HUDEP-2 (cell line): Measurements from ENCODE around the gene FAM24A.

Experiments
- DNase-seq, 76 experiments: peaks; one replicate each; lab custom pipeline; 2025; ENCODE audit not compliant: unreplicated experiment in 76 of 76; lab: John Stamatoyannopoulos, UW

FAM24A gene

GRCh38 chr10:122915700-122916099 is 5.3 kb downstream of the FAM24A start:
- DNase-seq: no peak

GRCh38 chr10:122930140-122930539 is 19.7 kb downstream of the FAM24A start:
- DNase-seq: no peak

- peak in 42 of 76 experiments; percentile 1 to 79 (median 56) for DNase-seq
Measured at GRCh38 chr10:122931088-122931906, 20.9 kb downstream of the FAM24A start.

DNA sequence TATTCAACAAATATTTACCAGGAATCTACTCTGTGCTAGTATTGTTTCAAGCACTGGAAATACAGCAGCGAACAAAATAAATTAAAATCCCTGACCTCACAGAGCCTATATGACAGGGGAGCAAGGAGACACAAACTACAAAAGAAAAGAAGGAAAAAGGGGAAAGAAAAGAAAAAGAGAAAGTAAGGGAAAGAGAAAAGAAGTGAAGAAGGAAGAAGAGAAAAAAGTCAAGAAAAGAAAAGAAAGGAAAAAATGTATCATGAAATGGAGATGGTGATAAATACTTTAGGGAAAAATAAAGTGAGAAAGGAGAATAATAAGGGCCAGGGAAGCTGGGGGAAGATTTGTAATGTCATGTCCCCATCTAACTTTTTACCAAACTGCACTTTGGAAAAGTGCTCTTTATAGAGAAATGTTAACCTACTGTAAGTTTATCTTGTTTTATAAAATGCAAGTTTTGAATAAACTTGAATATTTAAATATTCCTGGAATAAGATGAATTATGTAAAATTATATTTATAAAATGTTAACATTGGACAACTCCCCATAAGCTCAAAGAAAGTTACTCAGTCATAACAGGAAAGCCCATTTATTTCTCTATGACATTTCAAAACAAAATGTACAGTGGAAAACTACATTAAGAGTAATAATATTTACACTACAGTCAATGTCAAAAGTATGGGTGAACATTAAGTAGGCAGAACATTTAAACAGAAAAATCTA is 28.9 kb downstream of the FAM24A start:
- DNase-seq: no peak

GRCh38 chr10:122939856-122940543 is 29.6 kb downstream of the FAM24A start:
- DNase-seq: peak in 30 of 76 experiments; percentile 5 to 68 (median 26)

GRCh38 chr10:122949296-122949695 is 38.9 kb downstream of the FAM24A start:
- DNase-seq: no peak

DNA sequence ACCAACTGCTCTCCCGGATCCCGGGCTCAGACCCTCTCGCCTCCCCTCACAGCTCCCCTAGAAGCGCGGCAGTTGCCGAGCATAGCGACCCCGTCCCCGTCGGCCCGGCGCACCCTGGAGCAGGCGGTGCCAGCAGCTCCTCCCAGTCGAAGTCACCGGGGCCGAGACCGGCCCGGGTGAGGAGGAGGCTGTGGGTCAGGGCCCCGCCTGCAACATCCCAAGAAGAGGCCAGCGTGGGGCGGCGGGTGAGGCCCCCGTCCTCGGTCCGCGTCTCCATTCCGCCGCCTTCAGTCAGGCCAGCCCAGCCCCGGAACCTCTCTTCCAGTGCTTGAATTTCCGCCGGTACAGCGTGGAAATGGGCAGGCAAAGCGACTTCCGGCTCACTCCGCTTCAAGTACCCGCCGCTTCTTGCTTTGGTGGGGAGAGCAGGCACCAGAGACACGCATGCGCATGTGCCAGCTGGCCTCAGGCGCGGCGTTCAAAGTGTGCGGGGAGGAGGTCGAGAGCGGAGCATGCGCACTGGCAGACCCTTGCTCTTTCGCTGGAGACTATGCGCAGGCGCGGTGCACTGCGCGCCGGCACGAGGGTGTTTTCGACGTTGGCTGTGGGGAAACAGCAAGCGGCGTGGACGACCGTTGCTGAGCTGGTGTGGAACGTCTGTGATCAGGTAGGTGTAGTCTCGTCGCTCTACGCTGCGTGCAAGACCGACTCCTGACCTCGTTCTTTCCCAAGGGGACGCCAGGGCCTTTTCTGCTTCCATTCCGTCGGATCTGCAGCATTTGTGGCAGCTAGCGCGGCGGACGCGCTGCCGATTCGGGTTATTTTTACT is 43.7 kb downstream of the FAM24A start, which contains the start of gene C10orf88:
C10orf88 (minus strand) TSS at position 326 of the 829 bp plus-strand sequence; CDS start at position 277, 49 bp downstream.
- DNase-seq: peak; percentile 29 to 99 (median 97)

GRCh38 chr10:122954731-122955050 is 44.3 kb downstream of the FAM24A start:
- peak in 1 of 76 experiments; percentile 30 for DNase-seq

DNA sequence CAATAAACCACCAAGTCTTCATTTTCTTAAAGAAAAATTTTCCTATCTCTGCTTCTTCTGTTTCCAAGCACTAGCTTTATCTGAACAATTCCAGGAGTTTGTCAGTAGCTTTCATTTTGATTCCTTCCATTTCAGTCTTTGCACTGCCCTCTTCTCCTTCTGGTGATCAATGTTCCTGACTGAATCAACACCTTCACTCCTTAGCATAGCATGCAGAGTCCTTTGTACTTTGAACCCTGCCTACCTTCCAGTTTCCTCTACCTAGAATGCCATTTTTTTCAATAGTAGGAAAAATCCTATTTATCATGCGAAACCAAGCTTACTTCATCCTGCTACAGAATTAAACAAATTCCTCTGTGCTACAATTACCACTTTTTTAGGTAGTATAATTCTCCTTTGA is 45.5 kb downstream of the FAM24A start:
- DNase-seq: peak in 1 of 76 experiments; percentile 6

DNA sequence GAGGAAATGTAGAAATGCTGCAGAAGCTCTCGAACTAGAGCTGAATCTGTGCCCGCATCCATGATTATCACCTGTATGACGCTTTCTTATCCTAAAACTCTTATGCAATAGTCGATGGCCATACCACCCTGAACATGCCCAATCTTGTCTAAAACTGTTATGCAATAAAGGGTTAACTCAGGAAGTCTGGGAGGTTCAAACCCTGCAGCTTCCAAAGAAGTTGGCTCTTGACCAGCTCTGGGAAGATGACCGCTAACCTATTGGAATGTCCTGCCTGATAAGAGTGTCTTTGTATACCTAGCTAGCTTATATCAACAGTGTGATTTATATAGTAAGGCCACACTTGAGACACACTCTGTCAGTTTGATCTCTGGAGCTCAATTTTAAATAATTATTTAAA is 47.1 kb downstream of the FAM24A start:
- DNase-seq: no peak

DNA sequence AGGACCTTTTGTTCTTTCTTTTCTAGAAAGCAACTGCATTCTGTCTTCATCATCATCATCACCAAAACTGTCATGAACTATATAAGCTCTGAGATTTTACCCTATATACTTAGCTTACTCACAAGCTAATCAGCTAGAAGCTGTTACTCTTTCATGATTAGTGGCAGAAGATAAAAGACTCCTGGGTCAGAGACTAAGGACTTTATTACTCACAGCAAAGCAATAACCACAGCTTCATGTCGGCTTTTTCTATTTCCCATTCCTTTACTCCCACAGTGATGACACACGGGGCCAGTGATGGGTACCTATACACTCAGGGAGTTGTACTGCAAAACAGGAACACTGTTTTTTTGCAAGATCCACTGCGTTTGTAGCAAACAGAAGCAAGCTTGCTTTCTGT is 52.0 kb downstream of the FAM24A start:
- DNase-seq: no peak
